Measurements from ENCODE around the gene EFCAB6. TPM values are rescaled to one million over a fixed set of nuclear protein-coding genes. Genes with fewer than 3 reads are reported as not detected.

EFCAB6 gene
- polyA plus RNA-seq, 4 donors, result 0.34 to 1.9 TPM; not detected in 2

DNA sequence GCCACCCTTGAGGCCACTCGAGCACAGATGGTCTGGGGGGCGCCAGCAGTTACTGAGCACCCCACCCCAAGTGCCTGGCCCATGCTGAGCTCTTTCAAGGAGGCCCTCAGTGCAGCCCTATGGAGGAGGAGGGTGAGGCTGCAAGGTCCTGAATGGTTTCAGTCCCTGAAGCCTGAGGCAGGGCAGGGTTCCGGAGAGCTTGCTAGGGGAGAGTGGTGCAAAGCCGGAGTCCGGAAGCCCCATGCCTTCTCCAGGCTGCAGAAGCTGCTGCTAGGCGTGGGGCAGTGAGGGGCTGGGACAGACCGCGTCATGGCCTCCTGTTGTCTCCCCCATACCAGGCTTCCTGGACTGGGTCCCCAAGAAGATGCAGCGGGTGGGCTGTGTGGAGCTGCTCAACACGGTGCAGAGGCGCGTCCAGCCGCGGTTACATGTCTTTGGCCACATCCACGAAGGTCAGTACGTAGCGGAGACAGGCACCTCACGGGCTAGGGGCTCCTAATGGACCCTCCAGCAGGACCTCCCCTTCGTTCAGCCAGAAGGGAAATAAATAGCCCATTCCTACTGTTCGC, 309.7 kb downstream of the EFCAB6 start:
- H3K27ac ChIP-seq (ENCODE audit: low read depth in 1 of 3, low read length in 2 of 3), result no peak overlapping the region
- H3K36me3 ChIP-seq (ENCODE audit: control insufficient read depth in 3 of 3, insufficient read depth in 2 of 3, low read depth in 1 of 3, low read length in 3 of 3), result no peaks in the 10 kb centered on the region
- H3K4me1 ChIP-seq (ENCODE audit: control insufficient read depth in 3 of 3, insufficient read depth in 2 of 3, low read depth in 1 of 3, low read length in 2 of 3), result no peaks in the 10 kb centered on the region
- 75 to 84% (median 78%) methylated on average over 20 of the region's 20 CpGs for WGBS, 3 donors
- no peaks in the 10 kb centered on the region for H3K27me3 ChIP-seq (ENCODE audit: control insufficient read depth in 3 of 3, insufficient read depth in 3 of 3, low read length in 3 of 3)
- no peak overlapping the region for H3K4me3 ChIP-seq (ENCODE audit: low read depth in 1 of 3, low read length in 3 of 3)
- no peak for FAIRE-seq
- no peaks in the 10 kb centered on the region for H3K9me3 ChIP-seq (ENCODE audit: control insufficient read depth in 2 of 2, insufficient read depth in 1 of 2, low read depth in 1 of 2, low read length in 1 of 2)
- DNase-seq, result no peak

GRCh38 chr22:43501878-43502277, 310.2 kb downstream of the EFCAB6 start:
- no peak overlapping the region for H3K4me3 ChIP-seq (ENCODE audit: low read depth in 1 of 3, low read length in 3 of 3)
- no peaks in the 10 kb centered on the region for H3K27me3 ChIP-seq (ENCODE audit: control insufficient read depth in 3 of 3, insufficient read depth in 3 of 3, low read length in 3 of 3)
- no peaks in the 10 kb centered on the region for H3K36me3 ChIP-seq (ENCODE audit: control insufficient read depth in 3 of 3, insufficient read depth in 2 of 3, low read depth in 1 of 3, low read length in 3 of 3)
- no peaks in the 10 kb centered on the region for H3K4me1 ChIP-seq (ENCODE audit: control insufficient read depth in 3 of 3, insufficient read depth in 2 of 3, low read depth in 1 of 3, low read length in 2 of 3)
- no peak overlapping the region for H3K27ac ChIP-seq (ENCODE audit: low read depth in 1 of 3, low read length in 2 of 3)
- FAIRE-seq (no peak), DNase-seq (no peak)
- WGBS, 3 donors, result 58 to 64% (median 63%) methylated on average over 11 of the region's 11 CpGs
- H3K9me3 ChIP-seq (ENCODE audit: control insufficient read depth in 2 of 2, insufficient read depth in 1 of 2, low read depth in 1 of 2, low read length in 1 of 2), result no peaks in the 10 kb centered on the region

DNA sequence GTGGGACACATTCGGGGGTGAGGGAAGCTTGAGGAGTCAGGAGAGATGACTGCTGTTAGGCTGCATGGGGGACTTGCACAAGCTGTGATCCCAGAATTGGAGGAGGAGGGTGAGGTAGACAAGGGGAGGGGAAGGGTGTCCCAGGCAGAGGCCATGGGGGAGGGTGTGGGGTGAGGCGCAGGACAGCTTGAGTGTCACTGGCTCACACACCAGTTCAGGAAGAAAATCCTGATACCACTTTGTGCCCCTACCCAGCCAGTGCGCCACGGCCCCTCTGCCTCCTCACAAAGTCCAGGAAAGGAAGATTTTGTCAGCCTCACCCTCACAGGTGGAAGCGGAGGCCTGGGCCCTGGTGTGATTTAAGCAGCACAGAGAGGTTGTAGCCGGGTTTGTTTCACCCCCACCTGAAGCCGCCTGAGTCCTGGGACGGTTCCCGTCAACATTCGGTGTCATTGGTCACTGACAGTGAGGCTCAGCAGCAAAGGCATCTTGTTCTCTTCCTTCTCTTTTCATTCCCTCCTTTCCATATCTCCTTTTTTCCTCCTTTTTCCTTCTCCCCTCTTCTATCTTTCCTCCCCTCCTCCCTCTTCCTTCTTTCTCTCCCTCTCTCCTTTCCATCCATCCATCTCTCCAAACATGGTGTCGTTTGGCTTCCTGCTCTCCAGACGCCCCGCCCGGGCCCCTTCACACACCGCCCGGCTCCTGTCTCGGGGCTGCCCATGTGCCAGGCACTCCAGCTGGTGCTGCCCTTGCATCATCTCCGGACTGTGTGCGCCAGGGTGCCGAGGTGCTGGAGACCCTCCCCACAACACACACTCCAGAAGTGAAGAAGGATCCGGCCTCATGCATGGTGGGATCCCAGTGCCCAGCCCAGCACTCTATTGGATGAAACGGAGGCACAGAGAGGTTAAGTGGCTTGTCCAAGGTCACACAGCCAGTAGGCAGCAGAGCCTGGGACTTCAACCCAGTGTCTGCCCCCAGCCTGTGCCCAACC, 311.0 kb downstream of the EFCAB6 start:
- Histone ChIP-seq H3K4me1 (ENCODE audit: control insufficient read depth in 3 of 3, insufficient read depth in 2 of 3, low read depth in 1 of 3, low read length in 2 of 3) (no peaks in the 10 kb centered on the region), H3K9me3 (ENCODE audit: control insufficient read depth in 2 of 2, insufficient read depth in 1 of 2, low read depth in 1 of 2, low read length in 1 of 2) (no peaks in the 10 kb centered on the region), H3K27me3 (ENCODE audit: control insufficient read depth in 3 of 3, insufficient read depth in 3 of 3, low read length in 3 of 3) (no peaks in the 10 kb centered on the region), H3K4me3 (ENCODE audit: low read depth in 1 of 3, low read length in 3 of 3) (no peak overlapping the region), H3K36me3 (ENCODE audit: control insufficient read depth in 3 of 3, insufficient read depth in 2 of 3, low read depth in 1 of 3, low read length in 3 of 3) (no peaks in the 10 kb centered on the region), H3K27ac (ENCODE audit: low read depth in 1 of 3, low read length in 2 of 3) (no peak overlapping the region)
- 75 to 76% (median 75%) methylated on average over 22 of the region's 22 CpGs for WGBS, 3 donors
- FAIRE-seq, result no peak
- no peak for DNase-seq

DNA sequence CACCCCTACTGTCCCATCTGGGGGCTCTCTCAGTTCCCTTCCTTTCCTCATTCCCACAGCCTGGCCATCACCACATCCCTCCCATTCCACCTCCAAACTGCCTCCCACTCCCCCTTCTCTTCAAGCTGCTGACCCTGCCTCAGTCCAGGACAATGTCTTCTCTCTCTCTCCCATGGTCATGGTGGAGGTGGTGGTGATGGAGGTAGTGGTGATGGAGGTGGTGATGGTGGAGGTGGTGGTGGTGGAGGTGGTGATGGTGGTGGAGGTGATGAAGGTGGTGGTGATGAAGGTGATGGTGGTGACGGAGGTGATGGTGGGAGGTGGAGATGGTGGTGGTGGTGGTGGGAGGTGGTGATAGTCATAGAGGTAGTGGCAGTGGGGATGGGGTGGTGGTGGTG, 313.2 kb downstream of the EFCAB6 start:
- Histone ChIP-seq H3K27ac (ENCODE audit: low read depth in 1 of 3, low read length in 2 of 3) (no peak overlapping the region), H3K27me3 (ENCODE audit: control insufficient read depth in 3 of 3, insufficient read depth in 3 of 3, low read length in 3 of 3) (no peaks in the 10 kb centered on the region), H3K36me3 (ENCODE audit: control insufficient read depth in 3 of 3, insufficient read depth in 2 of 3, low read depth in 1 of 3, low read length in 3 of 3) (no peaks in the 10 kb centered on the region), H3K4me1 (ENCODE audit: control insufficient read depth in 3 of 3, insufficient read depth in 2 of 3, low read depth in 1 of 3, low read length in 2 of 3) (no peaks in the 10 kb centered on the region), H3K4me3 (ENCODE audit: low read depth in 1 of 3, low read length in 3 of 3) (no peak overlapping the region), H3K9me3 (ENCODE audit: control insufficient read depth in 2 of 2, insufficient read depth in 1 of 2, low read depth in 1 of 2, low read length in 1 of 2) (no peaks in the 10 kb centered on the region)
- no peak for DNase-seq
- 75 to 90% (median 87%) methylated on average over 1 of the region's 1 CpG for WGBS, 3 donors
- no peak for FAIRE-seq

- no peak overlapping the region for H3K27ac ChIP-seq (ENCODE audit: low read depth in 1 of 3, low read length in 2 of 3)
- FAIRE-seq (no peak), DNase-seq (no peak)
- H3K9me3 ChIP-seq (ENCODE audit: control insufficient read depth in 2 of 2, insufficient read depth in 1 of 2, low read depth in 1 of 2, low read length in 1 of 2), result no peaks in the 10 kb centered on the region
- no peaks in the 10 kb centered on the region for H3K36me3 ChIP-seq (ENCODE audit: control insufficient read depth in 3 of 3, insufficient read depth in 2 of 3, low read depth in 1 of 3, low read length in 3 of 3)
- WGBS, 3 donors, result 83 to 92% (median 86%) methylated on average over 16 of the region's 16 CpGs
- no peak overlapping the region for H3K4me3 ChIP-seq (ENCODE audit: low read depth in 1 of 3, low read length in 3 of 3)
- no peaks in the 10 kb centered on the region for H3K27me3 ChIP-seq (ENCODE audit: control insufficient read depth in 3 of 3, insufficient read depth in 3 of 3, low read length in 3 of 3)
- H3K4me1 ChIP-seq (ENCODE audit: control insufficient read depth in 3 of 3, insufficient read depth in 2 of 3, low read depth in 1 of 3, low read length in 2 of 3), result no peaks in the 10 kb centered on the region
Measured at GRCh38 chr22:43497956-43498855, 313.9 kb downstream of the EFCAB6 start.

- Histone ChIP-seq H3K4me1 (ENCODE audit: control insufficient read depth in 3 of 3, insufficient read depth in 2 of 3, low read depth in 1 of 3, low read length in 2 of 3) (no peaks in the 10 kb centered on the region), H3K27ac (ENCODE audit: low read depth in 1 of 3, low read length in 2 of 3) (no peak overlapping the region), H3K36me3 (ENCODE audit: control insufficient read depth in 3 of 3, insufficient read depth in 2 of 3, low read depth in 1 of 3, low read length in 3 of 3) (no peaks in the 10 kb centered on the region), H3K27me3 (ENCODE audit: control insufficient read depth in 3 of 3, insufficient read depth in 3 of 3, low read length in 3 of 3) (no peaks in the 10 kb centered on the region), H3K9me3 (ENCODE audit: control insufficient read depth in 2 of 2, insufficient read depth in 1 of 2, low read depth in 1 of 2, low read length in 1 of 2) (no peaks in the 10 kb centered on the region), H3K4me3 (ENCODE audit: low read depth in 1 of 3, low read length in 3 of 3) (no peak overlapping the region)
- WGBS, 3 donors, result 87 to 93% (median 89%) methylated on average over 4 to 5 of the region's 5 CpGs
- DNase-seq, result no peak
- FAIRE-seq, result no peak
Measured at GRCh38 chr22:43493297-43493696, 318.8 kb downstream of the EFCAB6 start.

GRCh38 chr22:43491737-43492136, 320.4 kb downstream of the EFCAB6 start:
- Histone ChIP-seq H3K36me3 (ENCODE audit: control insufficient read depth in 3 of 3, insufficient read depth in 2 of 3, low read depth in 1 of 3, low read length in 3 of 3) (no peaks in the 10 kb centered on the region), H3K4me3 (ENCODE audit: low read depth in 1 of 3, low read length in 3 of 3) (no peak overlapping the region), H3K4me1 (ENCODE audit: control insufficient read depth in 3 of 3, insufficient read depth in 2 of 3, low read depth in 1 of 3, low read length in 2 of 3) (no peaks in the 10 kb centered on the region), H3K27me3 (ENCODE audit: control insufficient read depth in 3 of 3, insufficient read depth in 3 of 3, low read length in 3 of 3) (no peaks in the 10 kb centered on the region), H3K9me3 (ENCODE audit: control insufficient read depth in 2 of 2, insufficient read depth in 1 of 2, low read depth in 1 of 2, low read length in 1 of 2) (no peaks in the 10 kb centered on the region), H3K27ac (ENCODE audit: low read depth in 1 of 3, low read length in 2 of 3) (no peak overlapping the region)
- 92 to 100% (median 94%) methylated on average over 1 of the region's 1 CpG for WGBS, 3 donors
- DNase-seq (no peak), FAIRE-seq (no peak)

GRCh38 chr22:43491177-43491576, 320.9 kb downstream of the EFCAB6 start:
- FAIRE-seq (no peak), DNase-seq (no peak)
- 59 to 61% (median 60%) methylated on average over 3 of the region's 3 CpGs for WGBS, 3 donors
- H3K36me3 ChIP-seq (ENCODE audit: control insufficient read depth in 3 of 3, insufficient read depth in 2 of 3, low read depth in 1 of 3, low read length in 3 of 3), result no peaks in the 10 kb centered on the region
- no peak overlapping the region for H3K4me3 ChIP-seq (ENCODE audit: low read depth in 1 of 3, low read length in 3 of 3)
- no peaks in the 10 kb centered on the region for H3K27me3 ChIP-seq (ENCODE audit: control insufficient read depth in 3 of 3, insufficient read depth in 3 of 3, low read length in 3 of 3)
- H3K27ac ChIP-seq (ENCODE audit: low read depth in 1 of 3, low read length in 2 of 3), result no peak overlapping the region
- no peaks in the 10 kb centered on the region for H3K4me1 ChIP-seq (ENCODE audit: control insufficient read depth in 3 of 3, insufficient read depth in 2 of 3, low read depth in 1 of 3, low read length in 2 of 3)
- H3K9me3 ChIP-seq (ENCODE audit: control insufficient read depth in 2 of 2, insufficient read depth in 1 of 2, low read depth in 1 of 2, low read length in 1 of 2), result no peaks in the 10 kb centered on the region
